IPS-11a (cell line): ENCODE data around the gene PSPC1.

Experiments used
- H3K4me3 ChIP-seq: one replicate; pipeline ENCODE4 v1.5.1; 2013; ENCODE audit warnings: low read depth, low read length, control low read depth

Gene PSPC1

GRCh38 chr13:19673473-19674430, 109.0 kb downstream of the PSPC1 start:
- H3K4me3 ChIP-seq = no peak overlapping the region

- no peak overlapping the region for H3K4me3 ChIP-seq
Measured at GRCh38 chr13:19672990-19673389, 109.8 kb downstream of the PSPC1 start.

- no peak overlapping the region for H3K4me3 ChIP-seq
Measured at GRCh38 chr13:19670147-19670546, 112.6 kb downstream of the PSPC1 start.

- H3K4me3 ChIP-seq = no peak overlapping the region
Measured at GRCh38 chr13:19668778-19669177, 114.0 kb downstream of the PSPC1 start.

GRCh38 chr13:19665427-19665859, 117.3 kb downstream of the PSPC1 start:
- no peak overlapping the region for H3K4me3 ChIP-seq

GRCh38 chr13:19664481-19665230, 118.1 kb downstream of the PSPC1 start:
- no peak overlapping the region for H3K4me3 ChIP-seq

GRCh38 chr13:19663416-19663979, 119.2 kb downstream of the PSPC1 start:
- no peak overlapping the region for H3K4me3 ChIP-seq

GRCh38 chr13:19661561-19661960, 121.2 kb downstream of the PSPC1 start:
- no peak overlapping the region for H3K4me3 ChIP-seq

- no peak overlapping the region for H3K4me3 ChIP-seq
Measured at GRCh38 chr13:19661126-19661525, 121.6 kb downstream of the PSPC1 start.

- no peak overlapping the region for H3K4me3 ChIP-seq
Measured at GRCh38 chr13:19658831-19659230, 123.9 kb downstream of the PSPC1 start.

GRCh38 chr13:19657872-19658591, 124.7 kb downstream of the PSPC1 start:
- H3K4me3 ChIP-seq = no peak overlapping the region
